Mucosa of descending colon (tissue), 3 donors: ENCODE data around the gene LSS. TPM values are rescaled to one million over a fixed set of nuclear protein-coding genes. Genes with fewer than 3 reads are reported as not detected.

Experiments
- ATAC-seq: fragments of 200-7000 bp; cut with Tn5 transposase; one replicate; pipeline ENCODE4 v1.9.1; 2020; ENCODE audit warnings: mild to moderate bottlenecking, moderate library complexity
- DNase-seq, 3 donors: peaks; one replicate each; pipeline ENCODE4 v3.0.0-alpha.2; 2020
- H3K36me3 ChIP-seq: fragments of 200-600 bp; one replicate; pipeline ENCODE4 v1.8.0; 2021; ENCODE audit warnings: low read depth, mild to moderate bottlenecking
- H3K4me1 ChIP-seq: fragments of 200-600 bp; one replicate; pipeline ENCODE4 v1.8.0; 2021; ENCODE audit warnings: low read depth, mild to moderate bottlenecking
- H3K4me3 ChIP-seq: fragments of 200-600 bp; one replicate; pipeline ENCODE4 v1.8.0; 2021; ENCODE audit warnings: mild to moderate bottlenecking
- H3K9me3 ChIP-seq: fragments of 200-600 bp; one replicate; pipeline ENCODE4 v1.8.0; 2021; ENCODE audit warnings: mild to moderate bottlenecking
- CTCF ChIP-seq: fragments of 200-600 bp; IDR thresholded peaks from one replicate; pipeline ENCODE4 v1.8.0; 2022; ENCODE audit warnings: antibody characterized with exemption, mild to moderate bottlenecking
- intact Hi-C, 2 donors: fragments of 100-400 bp; cut with DNase I in 1 of 2; cut with micrococcal nuclease in 1 of 2; formaldehyde crosslinking; loops; one replicate each; pipeline versions ENCODE4 v1.11.0 to v1.11.1; 2022; cut with DNase I, micrococcal nuclease
- total RNA-seq, 3 donors: library from RNA; stranded (reverse); fragmentation: NEBNext Ultra II Directional in 2 of 3; extraction: Animal tissue kit (Norgen Biotek cat#: 25700) in 2 of 3; gene quantifications; one replicate each; pipeline versions ENCODE4 v1.2.1 to v1.2.4, GENCODE V29; 2021 to 2023
- donor health status: DM: no; HTN: no; CAD: no; lungs with moderate emphysema.
- donor health status: DM: no; HTN: no; CAD: no.
- donor health status: DM: no; HTN: yes; CAD: no.

The LSS gene
- total RNA-seq, 3 donors from 2014 or later: 72.6 to 84.8 (median 81.1) TPM

GRCh38 chr21:46211786-46212720, 16.5 kb downstream of the LSS start:
- DNase-seq (peak in 1 of 3 donors; percentile 9), ATAC-seq (no peak)
- intact Hi-C loops: no loop called here
- Histone ChIP-seq H3K4me3 (no peak overlapping the region), H3K9me3 (no peaks in the 10 kb centered on the region), H3K36me3 (peaks cover 3% of the 10 kb centered on the region), H3K4me1 (no peaks in the 10 kb centered on the region)
- no peak for TF ChIP-seq CTCF

GRCh38 chr21:46211376-46211775, 17.2 kb downstream of the LSS start:
- H3K4me3 ChIP-seq: no peak overlapping the region
- intact Hi-C loops: no loop called here
- no peak for TF ChIP-seq CTCF
- H3K9me3 ChIP-seq: no peaks in the 10 kb centered on the region
- ATAC-seq (no peak), DNase-seq (no peak)
- H3K36me3 ChIP-seq: peaks cover 3% of the 10 kb centered on the region
- H3K4me1 ChIP-seq: no peaks in the 10 kb centered on the region

DNA sequence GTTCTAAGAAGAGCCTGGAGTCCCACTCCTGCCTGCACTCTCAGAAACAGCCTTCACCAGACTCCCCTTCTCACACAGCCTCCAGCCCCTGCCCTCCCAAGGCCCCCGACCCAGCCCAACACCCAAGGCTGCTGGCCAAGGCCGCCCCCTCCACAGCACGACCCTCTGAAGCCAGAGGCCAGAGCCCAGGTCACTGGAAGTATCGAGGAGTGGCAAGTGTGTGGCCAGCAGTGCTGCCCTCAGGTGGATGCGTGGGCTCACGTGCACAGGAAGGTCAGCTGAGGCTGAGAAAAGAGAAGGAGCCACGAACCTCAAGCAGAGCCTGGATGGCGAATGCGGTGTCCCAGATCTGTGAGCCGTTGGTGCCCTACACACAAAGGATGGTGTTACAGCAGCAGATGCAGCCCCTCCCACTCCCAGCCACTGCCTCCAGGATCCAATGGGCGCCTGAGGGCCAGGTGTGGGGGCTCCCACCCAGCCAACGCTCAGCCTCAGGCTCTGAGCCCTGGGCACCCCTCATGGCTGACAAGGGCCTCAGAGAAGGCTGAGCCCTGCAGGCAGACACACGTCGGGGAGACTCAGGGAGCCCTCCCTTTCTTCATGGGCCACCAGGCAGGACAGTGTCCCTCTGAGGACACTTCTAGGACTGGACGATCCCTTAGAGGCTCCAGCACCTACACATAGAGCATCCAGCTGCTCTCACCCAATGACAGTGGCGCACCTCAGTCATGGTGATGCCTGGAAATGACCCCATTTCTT, 18.0 kb downstream of the LSS start:
- DNase-seq: peak in 1 of 3 donors; percentile 11
- H3K4me1 ChIP-seq: no peaks in the 10 kb centered on the region
- no peaks in the 10 kb centered on the region for H3K9me3 ChIP-seq
- ATAC-seq: no peak
- TF ChIP-seq CTCF: no peak
- peaks cover 3% of the 10 kb centered on the region for H3K36me3 ChIP-seq
- intact Hi-C loops: no loop called here
- no peak overlapping the region for H3K4me3 ChIP-seq

DNA sequence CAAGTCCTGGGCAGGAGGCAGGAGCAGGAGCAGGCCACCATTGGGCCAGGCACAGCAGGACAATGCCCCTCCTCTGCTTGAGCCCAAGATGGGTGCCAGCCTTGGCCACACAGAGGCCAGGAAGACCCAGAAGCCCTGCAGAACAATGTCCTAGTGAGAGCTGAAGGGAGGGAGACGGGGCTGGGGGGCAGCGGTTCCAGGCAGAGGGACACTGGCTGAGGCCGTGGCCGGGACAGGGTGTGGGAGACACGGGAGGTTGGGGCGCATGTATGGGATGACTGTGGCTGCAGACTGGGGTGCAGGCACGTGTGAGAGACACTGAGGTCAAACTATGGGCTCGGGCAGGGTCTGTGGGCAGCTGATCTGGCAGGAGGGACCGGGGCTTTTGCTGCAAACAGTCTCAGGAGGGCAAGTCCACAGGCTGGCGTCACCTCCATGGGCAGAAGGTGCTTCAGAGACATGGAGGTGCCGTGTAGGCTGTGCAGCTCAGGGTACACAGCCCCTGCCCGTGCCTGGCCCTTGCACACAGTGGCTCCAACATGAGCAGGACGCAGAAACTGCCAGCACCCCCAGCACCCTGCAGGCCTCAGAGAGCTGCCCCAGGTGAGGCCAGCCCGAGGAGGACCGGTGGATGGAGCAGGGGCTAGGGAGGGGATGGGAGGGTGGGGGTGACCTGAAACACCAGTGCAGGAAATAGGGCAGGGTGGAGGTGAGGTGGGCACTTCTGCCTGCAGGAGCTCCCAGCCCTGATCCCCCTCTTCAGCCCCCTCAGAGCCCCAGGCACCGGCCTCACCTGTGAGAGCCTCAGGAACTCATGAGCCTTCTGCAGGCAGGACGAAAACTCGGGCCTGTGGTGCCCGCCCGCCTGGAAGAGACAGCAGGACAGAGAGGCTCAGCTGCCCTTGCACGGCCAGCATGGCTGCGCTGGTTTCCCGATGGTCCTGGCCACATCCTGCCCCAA, 19.5 kb downstream of the LSS start:
- intact Hi-C loops: no loop called here
- Histone ChIP-seq H3K9me3 (no peaks in the 10 kb centered on the region), H3K4me3 (no peak overlapping the region), H3K4me1 (no peaks in the 10 kb centered on the region), H3K36me3 (peaks cover 3% of the 10 kb centered on the region)
- TF ChIP-seq CTCF: no peak
- ATAC-seq (no peak), DNase-seq (peak in 2 of 3 donors; percentile 9 to 39)
